HL-60 (cell line): ENCODE data around the gene NGLY1.

Experiments
- POLR2AphosphoS5 ChIP-seq: IDR thresholded peaks from 2 replicates; pipeline ENCODE4 v1.6.1; 2012; ENCODE audit warnings: low read depth
- TF ChIP-seq, protein P1 (sequence below): IDR thresholded peaks from one replicate; pipeline ENCODE4 v1.5.1; 2011; ENCODE audit warnings: low read length, control low read depth, inconsistent platforms; ENCODE audit not compliant: insufficient read depth
- TF ChIP-seq, protein P2 (sequence below): IDR thresholded peaks from 2 replicates; pipeline ENCODE4 v1.6.1; 2012; ENCODE audit warnings: low read depth; ENCODE audit not compliant: insufficient replicate concordance

DNA sequence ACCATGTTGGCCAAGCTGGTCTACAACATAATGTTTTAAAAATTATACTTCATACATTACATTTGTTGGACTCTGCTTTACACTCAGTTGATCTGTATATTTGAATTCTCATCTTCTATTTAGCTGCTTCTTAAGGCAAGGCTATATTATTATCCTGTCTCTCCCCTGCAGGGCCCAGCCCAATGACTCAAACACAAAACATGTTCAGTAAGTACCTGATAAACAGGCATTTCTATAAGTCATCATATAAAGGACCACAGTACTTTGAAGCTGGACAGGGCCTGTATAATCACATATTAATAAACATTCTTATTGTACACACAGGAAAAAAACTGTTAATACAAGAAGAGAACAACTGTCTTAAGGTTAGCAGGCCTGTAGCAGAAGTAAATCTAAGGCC is 36.2 kb downstream of the NGLY1 start:
- TF ChIP-seq, protein P1, sequence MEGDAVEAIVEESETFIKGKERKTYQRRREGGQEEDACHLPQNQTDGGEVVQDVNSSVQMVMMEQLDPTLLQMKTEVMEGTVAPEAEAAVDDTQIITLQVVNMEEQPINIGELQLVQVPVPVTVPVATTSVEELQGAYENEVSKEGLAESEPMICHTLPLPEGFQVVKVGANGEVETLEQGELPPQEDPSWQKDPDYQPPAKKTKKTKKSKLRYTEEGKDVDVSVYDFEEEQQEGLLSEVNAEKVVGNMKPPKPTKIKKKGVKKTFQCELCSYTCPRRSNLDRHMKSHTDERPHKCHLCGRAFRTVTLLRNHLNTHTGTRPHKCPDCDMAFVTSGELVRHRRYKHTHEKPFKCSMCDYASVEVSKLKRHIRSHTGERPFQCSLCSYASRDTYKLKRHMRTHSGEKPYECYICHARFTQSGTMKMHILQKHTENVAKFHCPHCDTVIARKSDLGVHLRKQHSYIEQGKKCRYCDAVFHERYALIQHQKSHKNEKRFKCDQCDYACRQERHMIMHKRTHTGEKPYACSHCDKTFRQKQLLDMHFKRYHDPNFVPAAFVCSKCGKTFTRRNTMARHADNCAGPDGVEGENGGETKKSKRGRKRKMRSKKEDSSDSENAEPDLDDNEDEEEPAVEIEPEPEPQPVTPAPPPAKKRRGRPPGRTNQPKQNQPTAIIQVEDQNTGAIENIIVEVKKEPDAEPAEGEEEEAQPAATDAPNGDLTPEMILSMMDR = no peak
- TF ChIP-seq, protein P2, sequence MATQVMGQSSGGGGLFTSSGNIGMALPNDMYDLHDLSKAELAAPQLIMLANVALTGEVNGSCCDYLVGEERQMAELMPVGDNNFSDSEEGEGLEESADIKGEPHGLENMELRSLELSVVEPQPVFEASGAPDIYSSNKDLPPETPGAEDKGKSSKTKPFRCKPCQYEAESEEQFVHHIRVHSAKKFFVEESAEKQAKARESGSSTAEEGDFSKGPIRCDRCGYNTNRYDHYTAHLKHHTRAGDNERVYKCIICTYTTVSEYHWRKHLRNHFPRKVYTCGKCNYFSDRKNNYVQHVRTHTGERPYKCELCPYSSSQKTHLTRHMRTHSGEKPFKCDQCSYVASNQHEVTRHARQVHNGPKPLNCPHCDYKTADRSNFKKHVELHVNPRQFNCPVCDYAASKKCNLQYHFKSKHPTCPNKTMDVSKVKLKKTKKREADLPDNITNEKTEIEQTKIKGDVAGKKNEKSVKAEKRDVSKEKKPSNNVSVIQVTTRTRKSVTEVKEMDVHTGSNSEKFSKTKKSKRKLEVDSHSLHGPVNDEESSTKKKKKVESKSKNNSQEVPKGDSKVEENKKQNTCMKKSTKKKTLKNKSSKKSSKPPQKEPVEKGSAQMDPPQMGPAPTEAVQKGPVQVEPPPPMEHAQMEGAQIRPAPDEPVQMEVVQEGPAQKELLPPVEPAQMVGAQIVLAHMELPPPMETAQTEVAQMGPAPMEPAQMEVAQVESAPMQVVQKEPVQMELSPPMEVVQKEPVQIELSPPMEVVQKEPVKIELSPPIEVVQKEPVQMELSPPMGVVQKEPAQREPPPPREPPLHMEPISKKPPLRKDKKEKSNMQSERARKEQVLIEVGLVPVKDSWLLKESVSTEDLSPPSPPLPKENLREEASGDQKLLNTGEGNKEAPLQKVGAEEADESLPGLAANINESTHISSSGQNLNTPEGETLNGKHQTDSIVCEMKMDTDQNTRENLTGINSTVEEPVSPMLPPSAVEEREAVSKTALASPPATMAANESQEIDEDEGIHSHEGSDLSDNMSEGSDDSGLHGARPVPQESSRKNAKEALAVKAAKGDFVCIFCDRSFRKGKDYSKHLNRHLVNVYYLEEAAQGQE = no peak
- TF ChIP-seq POLR2AphosphoS5 = no peak
